RWPE1 (cell line): Measurements from ENCODE around the gene GARIN5B.
A peak's percentile ranks its signal among the peaks of the same experiment; 100 is the strongest.

Source experiments
- CTCF ChIA-PET: fragments of 350-600 bp; sonication (Branson Sonifier 250); formaldehyde crosslinking; extraction: SDS; loops from one replicate; lab custom pipeline; 2021; lab: Yijun Ruan, JAX
- POLR2A ChIA-PET: fragments of 400-600 bp; formaldehyde crosslinking; extraction: SDS; loops from one replicate; lab custom pipeline; 2020; ENCODE audit warnings: antibody characterized with exemption; ENCODE audit not compliant: low non-redundant PET; lab: Yijun Ruan, JAX
- DNase-seq: peaks from one replicate; pipeline ENCODE4 v3.0.0; 2012; ENCODE audit warnings: low spot score
- H3K27ac ChIP-seq: fragments of 450-650 bp; 2 replicates; pipeline ENCODE4 v1.5.1; 2017
- TF ChIP-seq, protein P1 (sequence below): fragments of 450-650 bp; conservative IDR thresholded peaks from 2 replicates; pipeline ENCODE4 v1.5.1; 2017; ENCODE audit warnings: low read depth, mild to moderate bottlenecking

GARIN5B gene

DNA sequence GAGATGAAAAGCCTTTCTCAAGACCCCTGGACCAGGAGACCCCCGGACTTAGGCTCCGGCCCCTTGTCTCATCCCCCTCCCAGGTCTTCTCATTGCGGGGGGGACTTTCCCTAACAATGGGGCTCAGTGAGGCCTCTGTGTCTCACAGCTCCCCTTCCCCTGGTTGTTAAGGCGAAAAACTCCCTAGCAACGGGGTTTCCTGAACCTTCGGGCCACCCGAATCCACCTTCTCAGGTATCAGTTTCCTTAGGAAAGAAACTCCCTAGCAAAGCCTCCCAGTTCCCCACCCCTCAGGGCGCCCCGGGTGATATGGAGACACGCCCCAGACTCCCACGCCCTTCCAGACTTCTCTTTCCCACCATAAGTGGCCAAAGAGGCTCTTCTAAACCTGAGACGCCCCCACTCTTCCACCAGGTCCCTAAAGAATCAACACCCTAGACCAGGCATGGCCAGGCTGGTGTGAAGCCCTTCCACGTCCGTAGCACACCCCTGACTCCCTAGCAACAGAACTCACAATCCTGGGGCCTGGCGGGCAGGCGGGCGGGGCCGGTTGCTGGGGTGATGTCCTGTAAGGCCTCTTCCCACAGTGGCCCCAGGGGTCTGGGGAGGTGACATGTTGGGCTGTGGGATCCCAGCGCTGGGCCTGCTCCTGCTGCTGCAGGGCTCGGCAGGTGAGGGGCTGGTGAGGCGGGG is 13.3 kb upstream of the GARIN5B start, which contains the start of gene TMEM190:
Gene TMEM190 (plus strand): TSS at position 586 of the 693 bp plus-strand sequence. CDS start 28 bp downstream, at position 614.
- 0 out of 2 replicates have a peak within 1 kb of the TSS, but pooled peaks have one; percentile 7 for H3K27ac ChIP-seq
- ChIA-PET CTCF (interaction anchor here (0.6 to 1.3 kb wide), 4 partner anchors 49 to 91 kb away, joined by 3 to 5 read pairs (median 4); no protein-coding TSS in a partner anchor), POLR2A (interaction anchor here (0.7 kb wide), 1 partner anchor 79 kb away, joined by 6 read pairs; no protein-coding TSS in a partner anchor)
- no peak for DNase-seq
- TF ChIP-seq, protein P1, sequence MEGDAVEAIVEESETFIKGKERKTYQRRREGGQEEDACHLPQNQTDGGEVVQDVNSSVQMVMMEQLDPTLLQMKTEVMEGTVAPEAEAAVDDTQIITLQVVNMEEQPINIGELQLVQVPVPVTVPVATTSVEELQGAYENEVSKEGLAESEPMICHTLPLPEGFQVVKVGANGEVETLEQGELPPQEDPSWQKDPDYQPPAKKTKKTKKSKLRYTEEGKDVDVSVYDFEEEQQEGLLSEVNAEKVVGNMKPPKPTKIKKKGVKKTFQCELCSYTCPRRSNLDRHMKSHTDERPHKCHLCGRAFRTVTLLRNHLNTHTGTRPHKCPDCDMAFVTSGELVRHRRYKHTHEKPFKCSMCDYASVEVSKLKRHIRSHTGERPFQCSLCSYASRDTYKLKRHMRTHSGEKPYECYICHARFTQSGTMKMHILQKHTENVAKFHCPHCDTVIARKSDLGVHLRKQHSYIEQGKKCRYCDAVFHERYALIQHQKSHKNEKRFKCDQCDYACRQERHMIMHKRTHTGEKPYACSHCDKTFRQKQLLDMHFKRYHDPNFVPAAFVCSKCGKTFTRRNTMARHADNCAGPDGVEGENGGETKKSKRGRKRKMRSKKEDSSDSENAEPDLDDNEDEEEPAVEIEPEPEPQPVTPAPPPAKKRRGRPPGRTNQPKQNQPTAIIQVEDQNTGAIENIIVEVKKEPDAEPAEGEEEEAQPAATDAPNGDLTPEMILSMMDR: no peak

DNA sequence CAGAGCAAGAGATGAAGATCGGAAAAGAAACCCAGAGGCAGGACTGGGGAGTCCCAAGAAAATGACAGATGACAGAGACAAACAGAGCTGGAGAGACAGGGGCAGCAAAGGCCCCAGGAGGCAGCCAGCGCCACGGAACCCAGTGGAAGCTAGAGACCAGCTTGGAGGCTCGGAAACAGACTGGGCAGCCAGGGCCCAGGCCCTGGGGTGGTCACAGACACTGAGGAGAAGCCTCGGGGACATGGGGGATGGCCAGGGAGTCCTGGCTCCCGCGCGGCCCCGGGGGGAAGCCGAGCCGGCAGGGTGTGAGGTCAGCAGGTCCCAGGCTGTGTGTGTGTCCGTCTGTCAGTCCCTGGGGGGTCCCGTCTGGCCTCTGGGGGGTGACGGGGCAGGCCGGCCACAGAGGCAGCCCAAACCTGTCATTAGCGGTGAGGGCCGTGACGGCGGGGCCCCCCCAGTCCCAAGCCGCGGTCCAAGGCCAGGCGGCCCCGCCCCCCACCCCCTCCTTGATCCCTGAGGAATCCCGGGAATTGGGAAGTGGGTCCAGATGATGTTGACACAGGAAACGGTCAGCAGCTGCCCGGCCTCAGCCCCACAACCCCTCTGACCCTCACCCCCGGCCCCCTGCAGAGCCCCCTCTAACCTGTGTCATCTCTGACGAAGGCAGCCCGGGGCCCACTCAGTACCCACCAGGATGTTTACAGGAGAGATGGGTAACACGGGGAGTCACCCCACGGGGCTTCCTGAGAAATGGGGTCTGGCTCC is 11.1 kb upstream of the GARIN5B start:
- ChIA-PET CTCF (no interaction called here), POLR2A (no interaction called here)
- H3K27ac ChIP-seq: peak overlapping the region; percentile 28; the same call in 1 of the 2 replicates
- TF ChIP-seq, protein P1: no peak
- DNase-seq: no peak

DNA sequence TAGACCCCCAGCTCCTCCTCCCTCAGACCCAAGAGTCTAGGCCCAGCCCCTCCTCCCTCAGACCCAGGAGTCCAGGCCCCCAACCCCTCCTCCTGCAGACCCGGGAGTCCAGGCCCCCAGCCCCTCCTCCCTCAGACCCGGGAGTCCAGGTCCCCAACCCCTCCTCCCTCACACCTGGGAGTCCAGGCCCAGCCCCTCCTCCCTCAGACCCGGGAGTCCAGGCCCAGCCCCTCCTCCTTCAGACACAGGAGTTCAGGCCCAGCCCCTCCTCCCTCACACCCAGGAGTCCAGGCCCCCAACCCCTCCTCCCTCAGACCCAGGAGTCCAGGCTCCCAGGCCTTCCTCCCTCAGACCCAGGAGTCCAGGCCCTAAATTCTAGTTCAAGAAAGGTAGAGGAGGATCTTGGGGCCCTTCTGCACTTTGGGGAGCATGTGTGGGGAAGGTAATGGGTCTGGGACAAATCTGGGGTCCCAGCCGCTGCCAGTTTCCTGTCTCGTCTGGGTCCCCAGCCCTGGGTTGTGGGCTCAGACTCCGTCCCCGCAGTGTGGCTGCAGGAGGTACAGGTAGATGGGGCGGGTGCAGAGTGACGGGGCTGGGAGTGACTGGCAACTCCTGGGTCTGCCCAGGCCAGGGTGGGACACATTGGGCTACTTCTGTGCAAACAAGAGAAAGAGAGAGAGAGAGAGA is 10.4 kb upstream of the GARIN5B start:
- peak overlapping the region; percentile 28; the same call in 1 of the 2 replicates for H3K27ac ChIP-seq
- ChIA-PET POLR2A (interaction anchor here (1.1 to 1.2 kb wide), 2 partner anchors 11 to 13 kb away, joined by 3 to 4 read pairs; partner anchors contain the start of genes RPL28 and TMEM238), CTCF (interaction anchor here (1.2 kb wide), 1 partner anchor 81 kb away, joined by 4 read pairs; no protein-coding TSS in a partner anchor)
- TF ChIP-seq, protein P1: no peak
- DNase-seq: no peak

DNA sequence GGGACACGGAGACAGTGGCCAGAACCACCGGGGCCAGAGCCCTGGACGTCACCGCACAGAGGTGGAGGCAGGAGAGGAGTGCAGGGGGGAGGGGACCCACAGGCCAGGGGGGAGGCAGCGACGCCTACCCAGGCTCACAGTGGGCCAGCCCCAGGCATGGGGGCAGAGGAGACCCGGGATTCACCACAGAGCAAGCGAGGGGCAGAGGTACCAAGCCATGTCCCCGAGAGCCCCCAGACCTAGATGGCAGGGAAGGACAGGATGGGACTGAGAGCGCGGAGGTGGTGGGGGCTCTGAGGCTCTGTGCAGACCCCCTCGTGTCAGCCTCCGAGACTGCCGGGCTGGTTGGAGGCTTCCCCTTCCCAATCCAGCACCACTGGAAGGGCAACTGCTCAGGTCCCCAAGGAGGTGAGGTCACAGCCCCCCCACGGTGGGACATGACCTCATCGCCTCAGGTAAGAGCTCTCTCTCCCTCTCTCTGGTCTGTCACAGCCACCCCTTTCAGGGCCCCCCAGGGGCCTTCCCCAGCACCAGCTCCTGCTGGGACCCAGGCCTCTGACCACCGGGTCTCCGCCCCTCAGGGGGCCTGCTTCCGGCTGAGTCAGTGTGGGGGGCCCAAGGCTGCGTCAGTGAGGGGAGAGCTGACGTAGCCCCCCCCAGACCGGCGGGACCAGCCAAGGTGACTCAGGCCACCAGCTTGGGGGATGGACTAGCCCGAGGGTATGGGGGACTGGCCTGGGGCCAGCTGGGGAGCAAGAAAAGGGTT is 9.4 kb upstream of the GARIN5B start:
- no peak for DNase-seq
- no peak overlapping the region for H3K27ac ChIP-seq
- ChIA-PET POLR2A (interaction anchor here (0.6 to 1.2 kb wide), 3 partner anchors 12 to 215 kb away, joined by 3 to 4 read pairs (median 3); partner anchors contain the start of genes RPL28, TMEM238 and TNNI3), CTCF (interaction anchor here (1.2 kb wide), 1 partner anchor 80 kb away, joined by 4 read pairs; no protein-coding TSS in a partner anchor)
- TF ChIP-seq, protein P1: no peak

DNA sequence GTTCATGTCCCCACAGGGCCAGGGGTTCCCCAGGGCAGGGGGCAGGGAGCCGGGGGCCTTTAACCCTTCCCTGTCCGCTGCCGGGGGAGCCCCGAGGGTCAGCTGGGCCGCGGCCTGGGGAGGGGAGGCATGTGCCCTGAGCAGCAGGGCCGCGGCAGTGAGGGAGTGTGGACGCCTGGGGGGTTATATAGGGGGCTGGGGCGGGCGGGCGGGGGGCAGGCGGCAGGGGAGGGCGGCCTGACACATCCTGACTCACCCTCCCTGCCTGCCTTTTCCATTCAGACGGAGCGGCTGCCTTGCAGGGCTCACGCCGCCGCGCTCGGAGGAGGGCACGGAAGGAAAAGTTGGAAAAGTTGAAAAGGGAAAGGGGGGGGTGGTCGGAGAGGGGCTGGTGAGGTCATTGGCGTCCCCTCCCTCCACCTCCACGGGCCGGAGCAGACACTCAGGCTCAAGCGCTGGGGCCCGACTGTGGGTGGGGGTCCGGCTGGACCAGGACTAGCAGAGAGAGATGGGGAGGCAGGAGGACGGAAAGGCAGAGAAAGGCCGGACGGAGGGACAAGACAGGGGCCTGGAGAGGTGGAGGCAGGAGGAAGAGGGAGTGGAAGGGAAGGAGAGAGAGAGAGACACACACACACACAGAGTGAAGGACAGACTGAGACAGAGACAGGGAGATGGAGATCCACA is 7.4 kb upstream of the GARIN5B start, which contains the start of gene IL11:
Gene IL11 (minus strand): TSS at position 159 of the 684 bp plus-strand sequence. CDS start 153 bp downstream, at position 6.
- TF ChIP-seq, protein P1: no peak
- peak; percentile 72 for DNase-seq
- ChIA-PET CTCF (interaction anchor here (0.6 to 0.8 kb wide), 4 partner anchors 34 to 209 kb away, joined by 3 read pairs; no protein-coding TSS in a partner anchor), POLR2A (no interaction called here)
- peak within 1 kb of the TSS; percentile 78 for H3K27ac ChIP-seq
